GM06990 (cell line): ENCODE results near the gene RIT2.

Source experiments
- DNase-seq: peaks from one replicate; pipeline ENCODE4 v3.0.0-alpha.2; 2011; ENCODE audit not compliant: insufficient read length; ENCODE audit errors: extremely low read depth
- H3K27me3 ChIP-seq: replicated peaks from 2 replicates; pipeline ENCODE4 v1.6.0; 2011; ENCODE audit warnings: low read length; ENCODE audit not compliant: control insufficient read depth, insufficient read depth
- H3K36me3 ChIP-seq: 2 replicates; pipeline ENCODE4 v1.5.1; 2011; ENCODE audit warnings: low read length; ENCODE audit not compliant: control insufficient read depth, insufficient read depth
- H3K4me3 ChIP-seq: replicated peaks from 2 replicates; pipeline ENCODE4 v1.5.1; 2011; ENCODE audit warnings: low read depth, mild to moderate bottlenecking, control low read depth, low read length
- CTCF ChIP-seq: IDR thresholded peaks from 2 replicates; pipeline ENCODE4 v1.5.1; 2011; ENCODE audit warnings: low read length, control low read depth, mild to moderate bottlenecking, inconsistent platforms; ENCODE audit not compliant: insufficient read depth, poor library complexity, severe bottlenecking

Gene RIT2

DNA sequence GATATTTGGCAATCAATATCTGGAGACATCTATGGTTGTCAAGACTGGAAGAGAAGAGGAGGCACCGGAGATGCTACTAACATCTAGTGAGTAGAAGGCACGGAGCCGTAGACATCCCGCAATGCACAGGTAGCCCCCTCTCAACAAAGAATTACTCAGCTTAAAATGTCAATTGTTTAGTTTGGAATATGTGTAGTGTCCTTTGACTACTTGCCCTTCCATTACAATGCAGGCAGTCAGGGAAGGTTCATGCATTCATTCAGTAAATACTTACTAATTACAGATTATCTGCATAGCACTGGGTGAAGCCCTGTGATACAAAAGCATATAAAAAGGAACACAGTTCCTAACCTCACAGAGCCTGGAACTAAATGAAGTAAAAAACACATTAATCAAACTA lies 294.0 kb downstream of the RIT2 start:
- H3K36me3 ChIP-seq: no peaks in the 10 kb centered on the region
- no peak for TF ChIP-seq CTCF
- H3K4me3 ChIP-seq: no peak overlapping the region
- DNase-seq: no peak
- H3K27me3 ChIP-seq: no peaks in the 10 kb centered on the region

DNA sequence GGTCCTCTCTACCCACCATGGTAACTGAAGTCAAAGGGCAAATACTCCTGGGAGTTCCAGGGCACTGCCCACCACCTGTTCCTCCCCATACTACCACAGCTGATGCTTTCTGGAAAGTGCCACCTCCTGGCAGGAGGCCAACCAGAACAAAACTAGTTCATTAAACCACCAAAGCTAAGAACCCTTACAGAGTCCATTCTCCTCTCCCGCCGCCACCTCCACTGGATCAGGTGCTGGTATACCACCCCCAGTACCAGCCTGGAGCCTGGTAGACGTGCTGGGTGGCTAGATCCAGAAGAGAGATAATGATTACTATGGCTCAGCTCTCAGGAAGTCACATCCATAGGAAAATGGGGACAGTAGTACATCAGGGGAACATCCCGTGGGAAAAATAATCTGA lies 300.9 kb downstream of the RIT2 start:
- no peak for TF ChIP-seq CTCF
- Histone ChIP-seq H3K27me3 (no peaks in the 10 kb centered on the region), H3K4me3 (no peak overlapping the region), H3K36me3 (no peaks in the 10 kb centered on the region)
- DNase-seq: no peak

GRCh38 chr18:42814184-42814583 lies 301.3 kb downstream of the RIT2 start:
- no peaks in the 10 kb centered on the region for H3K36me3 ChIP-seq
- no peak overlapping the region for H3K4me3 ChIP-seq
- TF ChIP-seq CTCF: no peak
- H3K27me3 ChIP-seq: no peaks in the 10 kb centered on the region
- no peak for DNase-seq

GRCh38 chr18:42813570-42813969 lies 301.9 kb downstream of the RIT2 start:
- H3K27me3 ChIP-seq: no peaks in the 10 kb centered on the region
- no peak overlapping the region for H3K4me3 ChIP-seq
- TF ChIP-seq CTCF: no peak
- no peaks in the 10 kb centered on the region for H3K36me3 ChIP-seq
- no peak for DNase-seq

GRCh38 chr18:42807887-42808286 lies 307.6 kb downstream of the RIT2 start:
- DNase-seq: no peak
- no peak for TF ChIP-seq CTCF
- H3K36me3 ChIP-seq: no peaks in the 10 kb centered on the region
- H3K4me3 ChIP-seq: no peak overlapping the region
- no peaks in the 10 kb centered on the region for H3K27me3 ChIP-seq

- DNase-seq: no peak
- H3K27me3 ChIP-seq: no peaks in the 10 kb centered on the region
- H3K4me3 ChIP-seq: no peak overlapping the region
- no peaks in the 10 kb centered on the region for H3K36me3 ChIP-seq
- TF ChIP-seq CTCF: no peak
Measured at GRCh38 chr18:42801706-42802105, 313.8 kb downstream of the RIT2 start.
